NB4 (cell line): ENCODE data around the gene GRIK4.

Source experiments
- MYC ChIP-seq: IDR thresholded peaks from 2 replicates; pipeline ENCODE4 v1.6.1; 2011; ENCODE audit warnings: low read depth, low read length
- POLR2A ChIP-seq: IDR thresholded peaks from 2 replicates; pipeline ENCODE4 v1.6.1; 2011; ENCODE audit warnings: mild to moderate bottlenecking; ENCODE audit not compliant: insufficient read length; ENCODE audit errors: extremely low read depth
- TF ChIP-seq, protein P1 (sequence below): IDR thresholded peaks from one replicate; pipeline ENCODE4 v1.5.1; 2012; ENCODE audit warnings: low read depth, low read length
- TF ChIP-seq, protein P2 (sequence below): IDR thresholded peaks from 2 replicates; pipeline ENCODE4 v1.6.1; 2011; ENCODE audit warnings: low read depth, low read length

GRCh38 chr11:120529911-120530310, 18.4 kb downstream of the GRIK4 start:
- TF ChIP-seq, protein P1, sequence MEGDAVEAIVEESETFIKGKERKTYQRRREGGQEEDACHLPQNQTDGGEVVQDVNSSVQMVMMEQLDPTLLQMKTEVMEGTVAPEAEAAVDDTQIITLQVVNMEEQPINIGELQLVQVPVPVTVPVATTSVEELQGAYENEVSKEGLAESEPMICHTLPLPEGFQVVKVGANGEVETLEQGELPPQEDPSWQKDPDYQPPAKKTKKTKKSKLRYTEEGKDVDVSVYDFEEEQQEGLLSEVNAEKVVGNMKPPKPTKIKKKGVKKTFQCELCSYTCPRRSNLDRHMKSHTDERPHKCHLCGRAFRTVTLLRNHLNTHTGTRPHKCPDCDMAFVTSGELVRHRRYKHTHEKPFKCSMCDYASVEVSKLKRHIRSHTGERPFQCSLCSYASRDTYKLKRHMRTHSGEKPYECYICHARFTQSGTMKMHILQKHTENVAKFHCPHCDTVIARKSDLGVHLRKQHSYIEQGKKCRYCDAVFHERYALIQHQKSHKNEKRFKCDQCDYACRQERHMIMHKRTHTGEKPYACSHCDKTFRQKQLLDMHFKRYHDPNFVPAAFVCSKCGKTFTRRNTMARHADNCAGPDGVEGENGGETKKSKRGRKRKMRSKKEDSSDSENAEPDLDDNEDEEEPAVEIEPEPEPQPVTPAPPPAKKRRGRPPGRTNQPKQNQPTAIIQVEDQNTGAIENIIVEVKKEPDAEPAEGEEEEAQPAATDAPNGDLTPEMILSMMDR, result no peak
- TF ChIP-seq POLR2A, result no peak
- TF ChIP-seq, protein P2, sequence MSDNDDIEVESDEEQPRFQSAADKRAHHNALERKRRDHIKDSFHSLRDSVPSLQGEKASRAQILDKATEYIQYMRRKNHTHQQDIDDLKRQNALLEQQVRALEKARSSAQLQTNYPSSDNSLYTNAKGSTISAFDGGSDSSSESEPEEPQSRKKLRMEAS, result no peak
- no peak for TF ChIP-seq MYC
